ENCODE data around the gene OSBPL6. TPM values are rescaled to one million over a fixed set of nuclear protein-coding genes. Genes with fewer than 3 reads are reported as not detected.
A peak's percentile ranks its signal among the peaks of the same experiment; 100 is the strongest.

OSBPL6 gene
- total and polyA plus RNA-seq, 10 donors, result 0.13 to 2.2 (median 1.4) TPM

- intact Hi-C loops (cut with DNase I; ENCODE audit: low total_unique reads), result no loop called here
- Histone ChIP-seq H3K4me1 (peaks cover 0 to 4% (median 0%) of the 10 kb centered on the region in 6 donors), H3K36me3 (no peaks in the 10 kb centered on the region), H3K4me3 (no peak overlapping the region), H3K9me3 (no peaks in the 10 kb centered on the region), H3K27me3 (replicated peaks in 1 of 7) (no peaks in the 10 kb centered on the region), H3K27ac (no peak overlapping the region)
- 65 to 78% (median 72%) methylated on average over 6 of the region's 6 CpGs for WGBS, 5 donors
- no peak for DNase-seq
- TF ChIP-seq POLR2A (IDR thresholded peaks at IDR 0.05) (no peak), POLR2AphosphoS5 (IDR thresholded peaks at IDR 0.05) (no peak), CTCF (IDR thresholded peaks at IDR 0.05 in 8 of 11, conservative IDR thresholded peaks at IDR 0.05 in 3 of 11) (no peak)
Observed at GRCh38 chr2:178277741-178278197, 83.5 kb downstream of the OSBPL6 start.

- no peak for DNase-seq
- intact Hi-C loops (cut with DNase I; ENCODE audit: low total_unique reads), result no loop called here
Observed at GRCh38 chr2:178279142-178279541, 84.8 kb downstream of the OSBPL6 start.

GRCh38 chr2:178279636-178280035 lies 85.3 kb downstream of the OSBPL6 start:
- H3K36me3 ChIP-seq, result no peaks in the 10 kb centered on the region
- no peaks in the 10 kb centered on the region for H3K9me3 ChIP-seq
- no peak for DNase-seq
- no peak overlapping the region for H3K27ac ChIP-seq
- no peak overlapping the region for H3K4me3 ChIP-seq
- TF ChIP-seq POLR2AphosphoS5 (IDR thresholded peaks at IDR 0.05) (no peak), CTCF (IDR thresholded peaks at IDR 0.05 in 8 of 11, conservative IDR thresholded peaks at IDR 0.05 in 3 of 11) (no peak), POLR2A (IDR thresholded peaks at IDR 0.05) (no peak)
- no peaks in the 10 kb centered on the region for H3K27me3 ChIP-seq (replicated peaks in 1 of 7)
- intact Hi-C loops (cut with DNase I; ENCODE audit: low total_unique reads), result loop anchor here (5.0 kb wide), 1 partner anchor 167 kb away; the partner anchor contains the start of gene RBM45
- 91 to 95% (median 93%) methylated on average over 10 of the region's 10 CpGs for WGBS, 5 donors
- H3K4me1 ChIP-seq, result peaks cover 0 to 4% (median 0%) of the 10 kb centered on the region in 6 donors

More at GRCh38 chr2:178279142-178279541, 84.8 kb downstream of the OSBPL6 start:
- TF ChIP-seq CTCF (IDR thresholded peaks at IDR 0.05 in 8 of 11, conservative IDR thresholded peaks at IDR 0.05 in 3 of 11), result no peak
- no peak overlapping the region for H3K27ac ChIP-seq
- 85 to 91% (median 89%) methylated on average over 2 of the region's 2 CpGs for WGBS, 5 donors
- H3K9me3 ChIP-seq, result no peaks in the 10 kb centered on the region
- no peak overlapping the region for H3K4me3 ChIP-seq
- H3K27me3 ChIP-seq (replicated peaks in 1 of 7), result no peaks in the 10 kb centered on the region
- H3K4me1 ChIP-seq, result peaks cover 0 to 4% (median 0%) of the 10 kb centered on the region in 6 donors
- H3K36me3 ChIP-seq, result no peaks in the 10 kb centered on the region

GRCh38 chr2:178280244-178280852 lies 86.0 kb downstream of the OSBPL6 start:
- TF ChIP-seq CTCF (IDR thresholded peaks at IDR 0.05 in 8 of 11, conservative IDR thresholded peaks at IDR 0.05 in 3 of 11) (peak; percentile 41 to 82 (median 70)), POLR2A (IDR thresholded peaks at IDR 0.05) (no peak), POLR2AphosphoS5 (IDR thresholded peaks at IDR 0.05) (no peak)
- H3K4me3 ChIP-seq, result no peak overlapping the region
- H3K9me3 ChIP-seq, result no peaks in the 10 kb centered on the region
- intact Hi-C loops (cut with DNase I; ENCODE audit: low total_unique reads), result loop anchor here (5.0 kb wide), 1 partner anchor 168 kb away; the partner anchor contains the start of gene RBM45
- WGBS, 5 donors, result 33 to 42% (median 33%) methylated on average over 4 of the region's 4 CpGs
- no peak for DNase-seq
- H3K4me1 ChIP-seq, result peaks cover 0 to 4% (median 0%) of the 10 kb centered on the region in 6 donors
- H3K27ac ChIP-seq, result no peak overlapping the region
- no peaks in the 10 kb centered on the region for H3K27me3 ChIP-seq (replicated peaks in 1 of 7)
- H3K36me3 ChIP-seq, result no peaks in the 10 kb centered on the region
